ENCODE results near the gene ZBED4.

ZBED4 gene

GRCh38 chr22:49938565-49939136, 85.0 kb downstream of the ZBED4 start:
- no peak for DNase-seq

All from T-helper 9 cell (primary cell).